CD4-positive, alpha-beta T cell treated with Interleukin-21 for 1 hour (primary cell): ENCODE measurements around the gene AIG1.
A peak's percentile ranks its signal among the peaks of the same experiment; 100 is the strongest.

Source experiments
- DNase-seq: peaks from one replicate; pipeline ENCODE4 v3.0.0-alpha.2; 2020

AIG1 gene

DNA sequence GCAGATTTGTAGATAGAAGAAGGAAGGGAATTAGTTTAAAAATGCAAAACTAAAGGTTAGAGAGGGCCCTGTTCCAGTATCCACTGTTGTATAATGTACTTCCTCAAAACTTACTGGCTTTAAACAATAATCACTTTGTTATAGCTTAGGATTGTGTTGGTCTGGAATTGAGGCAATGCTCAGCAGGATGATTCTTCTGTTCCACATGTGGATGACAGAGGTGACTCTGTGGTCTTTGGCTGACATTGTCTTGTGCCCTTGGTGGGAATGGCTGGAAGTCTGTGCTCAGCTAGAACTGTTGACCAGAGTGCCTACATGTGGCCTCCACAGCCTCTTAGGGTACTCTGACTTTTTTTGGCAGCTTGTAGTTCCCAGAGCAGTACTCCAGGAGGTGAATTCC, 143.4 kb downstream of the AIG1 start:
- DNase-seq = no peak

DNA sequence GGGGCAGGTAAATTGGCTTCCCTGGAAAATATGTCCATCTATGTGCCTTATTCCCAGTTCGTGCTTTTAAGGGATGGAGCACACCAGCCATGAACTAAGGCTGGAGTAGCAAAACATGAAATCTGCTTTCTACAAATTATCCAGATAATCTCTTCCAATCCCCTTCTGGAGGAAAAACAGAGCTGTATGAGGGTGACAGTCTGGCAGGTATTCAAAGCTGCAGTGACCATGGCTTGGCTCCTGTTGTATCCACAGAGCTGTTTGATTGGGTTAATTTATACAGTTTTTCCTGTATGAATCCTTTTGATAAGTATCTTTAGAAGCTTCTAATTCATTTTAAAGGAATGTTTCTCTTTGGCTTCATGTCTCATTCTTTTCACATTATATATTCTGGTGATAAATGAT, 144.4 kb downstream of the AIG1 start:
- DNase-seq = no peak

DNA sequence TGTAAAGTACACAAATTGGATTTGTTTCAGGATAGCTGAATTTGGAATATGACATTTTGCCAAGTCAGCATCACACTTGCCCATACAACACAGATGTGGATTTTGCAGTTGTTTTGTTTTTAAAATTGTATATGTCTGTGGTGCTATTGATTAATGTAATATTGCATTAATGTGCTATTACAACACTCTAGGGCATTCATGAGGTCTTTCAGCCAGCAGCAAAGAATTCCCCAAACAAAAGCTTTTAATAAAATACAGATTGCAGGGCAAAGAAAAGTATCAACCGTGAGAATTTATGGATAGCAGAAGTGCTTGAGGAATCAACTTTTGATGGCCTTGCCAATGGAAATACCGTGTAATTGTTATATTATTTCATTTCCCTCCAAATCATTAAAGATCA, 144.9 kb downstream of the AIG1 start:
- DNase-seq = no peak

DNA sequence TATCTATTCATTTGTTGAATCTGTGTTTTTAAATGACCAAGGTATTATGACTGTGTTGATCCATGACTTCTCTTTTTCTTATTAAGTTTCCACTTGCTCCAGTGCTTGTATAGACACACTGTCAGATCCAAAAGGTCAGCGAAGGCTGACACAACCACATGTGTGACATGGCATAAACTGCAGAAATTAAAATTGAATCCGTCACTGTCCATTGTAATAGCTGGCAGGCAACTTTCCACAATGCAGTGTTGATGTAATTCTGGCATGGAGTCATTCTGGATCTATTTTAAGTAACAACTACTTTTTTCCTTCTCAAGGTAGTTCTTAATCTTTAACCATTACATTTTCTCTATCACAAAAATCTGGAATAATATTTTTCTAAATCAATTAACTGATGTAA, 145.3 kb downstream of the AIG1 start:
- DNase-seq = no peak

GRCh38 chr6:143206550-143206949, 145.9 kb downstream of the AIG1 start:
- DNase-seq = no peak

DNA sequence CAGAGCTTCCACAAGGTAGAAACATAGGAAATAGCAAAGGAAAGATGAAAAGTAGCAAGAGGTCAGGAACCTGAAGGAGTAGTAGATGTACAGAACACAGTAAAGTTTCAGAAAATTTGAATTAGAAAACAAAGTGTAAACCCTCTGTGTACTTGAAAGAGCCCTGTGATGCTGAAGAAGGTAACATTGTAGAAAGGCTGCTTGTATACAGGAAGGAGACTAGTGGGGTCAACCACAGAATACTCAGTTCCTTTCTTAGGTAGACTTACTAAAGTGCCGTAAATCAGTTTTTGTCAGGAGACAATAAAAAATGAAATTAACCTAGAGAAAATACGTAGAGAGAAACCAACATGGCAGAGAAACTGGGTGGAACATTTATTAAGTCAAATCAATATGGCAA, 149.7 kb downstream of the AIG1 start:
- DNase-seq = no peak

GRCh38 chr6:143213859-143214376, 153.2 kb downstream of the AIG1 start:
- DNase-seq = no peak

DNA sequence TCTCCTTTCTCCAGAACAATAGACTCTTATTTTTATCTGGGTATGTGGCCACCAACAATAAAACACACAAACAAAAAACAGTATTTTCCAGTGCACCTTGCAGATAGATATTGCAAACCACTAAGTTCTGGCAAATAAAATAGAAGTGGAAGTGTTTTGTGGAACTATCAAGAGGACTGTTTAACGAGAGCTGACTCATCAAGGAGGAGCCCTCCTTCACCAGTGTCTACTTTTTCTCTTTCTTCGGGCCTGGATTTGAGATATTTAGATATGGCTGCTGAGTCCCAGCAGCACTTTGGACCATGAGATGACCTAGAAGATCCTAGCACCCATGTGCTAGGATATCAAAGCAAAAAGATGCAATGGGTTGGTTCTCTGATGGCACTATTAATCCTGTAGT, 154.7 kb downstream of the AIG1 start:
- no peak for DNase-seq

GRCh38 chr6:143215771-143216170, 155.1 kb downstream of the AIG1 start:
- DNase-seq = no peak

- DNase-seq = no peak
Observed at GRCh38 chr6:143218233-143218632, 157.5 kb downstream of the AIG1 start.

- DNase-seq = no peak
Observed at GRCh38 chr6:143221698-143222097, 161.0 kb downstream of the AIG1 start.

- no peak for DNase-seq
Observed at GRCh38 chr6:143222310-143222709, 161.6 kb downstream of the AIG1 start.

DNA sequence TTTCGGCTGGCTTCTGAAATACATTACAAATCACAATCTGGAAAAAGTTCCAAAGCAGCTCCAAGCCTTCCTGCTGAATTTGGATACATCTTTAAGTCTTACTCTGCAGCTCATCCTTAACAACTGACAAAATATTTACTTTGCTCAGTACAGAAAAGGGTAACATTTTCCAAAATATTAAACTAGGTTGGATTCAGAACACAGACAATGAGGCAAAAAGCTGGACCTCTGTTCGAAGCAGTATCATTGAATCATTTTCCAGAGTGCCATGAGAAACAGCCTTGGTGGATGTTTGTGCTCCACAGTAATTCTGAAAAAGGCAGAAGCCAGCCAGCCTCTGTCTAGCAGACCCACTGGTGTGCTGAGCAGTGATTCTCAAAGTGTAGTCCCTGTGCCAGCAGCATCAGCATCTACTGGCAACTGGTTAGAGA, 162.1 kb downstream of the AIG1 start:
- no peak for DNase-seq

GRCh38 chr6:143223895-143224294, 163.2 kb downstream of the AIG1 start:
- DNase-seq = no peak

- no peak for DNase-seq
Observed at GRCh38 chr6:143224516-143224915, 163.8 kb downstream of the AIG1 start.

GRCh38 chr6:143225929-143226328, 165.2 kb downstream of the AIG1 start:
- DNase-seq = no peak

DNA sequence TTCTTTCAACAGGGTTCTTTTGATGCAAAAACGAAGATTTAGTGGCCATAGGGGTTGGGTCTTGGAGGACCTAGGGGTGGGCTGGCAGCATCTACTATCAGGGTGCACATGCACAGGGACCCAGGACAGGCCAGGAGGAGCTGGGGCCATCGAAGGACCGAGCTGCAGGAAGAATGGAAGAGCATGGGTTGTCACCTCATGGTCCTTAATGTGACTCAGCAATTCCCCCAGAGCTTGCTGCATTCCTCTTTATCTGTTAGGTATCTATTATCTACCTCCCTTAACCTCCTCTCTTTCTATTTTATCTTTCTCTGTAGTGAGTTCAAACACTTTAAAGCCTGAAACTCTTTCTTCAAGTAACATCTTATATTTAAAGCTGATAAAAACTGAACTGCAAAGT, 167.0 kb downstream of the AIG1 start:
- DNase-seq = no peak

GRCh38 chr6:143229400-143229799, 168.7 kb downstream of the AIG1 start:
- DNase-seq = no peak

DNA sequence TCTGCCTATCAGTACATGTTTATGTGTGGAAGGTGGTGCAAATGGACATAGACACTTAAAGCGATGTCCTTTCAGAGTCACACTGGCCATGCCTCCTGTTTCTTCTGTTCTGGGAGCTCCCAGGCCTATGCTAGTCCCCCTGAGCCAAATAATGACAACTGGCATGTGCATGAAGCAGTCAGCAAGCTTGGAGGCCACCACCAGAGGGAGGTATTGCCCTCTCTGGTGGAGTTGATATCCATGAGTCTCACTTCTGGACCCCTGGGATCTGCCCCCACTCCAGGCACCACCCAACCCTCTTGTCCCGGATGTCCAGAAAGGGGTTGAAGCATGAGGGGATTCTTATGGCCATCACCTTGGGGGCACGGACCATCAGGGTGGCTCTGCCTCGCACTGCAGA, 172.2 kb downstream of the AIG1 start:
- peak; percentile 11 for DNase-seq

DNA sequence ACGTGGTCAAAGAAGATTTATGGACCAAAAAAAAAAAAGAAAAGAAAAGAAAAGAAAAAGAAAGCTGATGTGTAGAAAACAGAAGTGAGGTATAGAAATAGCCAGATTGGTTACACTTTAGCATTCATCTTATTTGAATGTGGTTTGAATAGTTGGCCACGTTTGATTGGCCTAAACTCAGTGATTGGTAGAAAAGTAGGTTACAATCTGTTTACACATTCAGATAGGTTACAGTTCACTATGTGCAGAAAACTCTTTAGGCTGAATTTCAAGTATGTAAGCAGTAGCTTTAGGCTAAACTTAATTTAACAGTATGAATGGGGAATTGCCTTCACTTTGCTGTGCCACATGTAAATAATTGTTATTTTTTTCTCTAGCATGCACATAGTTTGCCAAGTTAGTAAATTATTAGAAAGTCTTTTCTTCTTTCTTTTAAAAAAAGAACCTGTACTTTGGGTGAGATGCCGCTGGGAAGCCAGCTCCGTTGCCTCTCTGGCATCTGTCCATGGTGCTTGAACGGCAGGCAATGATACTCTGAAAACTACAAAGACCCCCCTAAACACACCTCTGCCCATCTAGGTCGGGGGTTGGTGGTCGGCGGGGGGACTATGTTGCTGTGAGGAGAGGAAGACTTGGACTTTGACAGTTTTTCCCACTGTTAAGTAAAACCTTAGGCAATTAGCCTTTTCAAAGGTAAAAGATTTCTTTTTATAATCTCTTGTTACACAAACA, 173.0 kb downstream of the AIG1 start:
- no peak for DNase-seq

- no peak for DNase-seq
Observed at GRCh38 chr6:143234734-143235133, 174.0 kb downstream of the AIG1 start.

DNA sequence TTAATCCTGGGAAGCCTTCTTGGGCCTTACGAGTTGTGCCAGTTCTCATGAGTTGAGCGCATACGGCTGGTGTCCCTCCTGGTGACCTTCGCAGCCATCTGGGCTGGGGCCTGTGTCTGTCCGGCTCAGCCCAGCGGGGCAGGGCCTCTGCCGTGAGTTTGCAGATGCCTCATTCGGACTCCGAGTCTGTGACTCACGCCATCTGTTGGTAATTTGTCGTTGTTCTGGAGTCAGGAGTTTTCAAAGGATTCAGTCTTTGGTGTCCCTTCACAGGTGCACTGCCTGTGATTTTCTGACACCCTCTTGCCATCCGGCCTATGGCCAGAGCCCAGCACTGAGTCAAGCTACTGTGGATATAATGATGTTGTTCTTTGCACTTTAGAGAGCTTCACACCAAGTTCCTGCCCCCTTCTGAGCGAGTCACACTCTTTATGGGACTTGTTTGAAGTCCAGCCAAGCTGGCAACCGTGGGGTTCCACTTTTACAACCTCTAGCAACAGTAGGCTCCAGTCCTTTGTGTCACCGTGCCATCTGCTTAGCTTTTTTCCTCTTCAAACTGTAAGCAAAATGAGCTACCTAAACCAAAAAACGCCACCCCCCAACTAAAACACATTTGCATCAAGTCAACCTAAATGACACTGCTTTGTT, 175.6 kb downstream of the AIG1 start:
- no peak for DNase-seq

DNA sequence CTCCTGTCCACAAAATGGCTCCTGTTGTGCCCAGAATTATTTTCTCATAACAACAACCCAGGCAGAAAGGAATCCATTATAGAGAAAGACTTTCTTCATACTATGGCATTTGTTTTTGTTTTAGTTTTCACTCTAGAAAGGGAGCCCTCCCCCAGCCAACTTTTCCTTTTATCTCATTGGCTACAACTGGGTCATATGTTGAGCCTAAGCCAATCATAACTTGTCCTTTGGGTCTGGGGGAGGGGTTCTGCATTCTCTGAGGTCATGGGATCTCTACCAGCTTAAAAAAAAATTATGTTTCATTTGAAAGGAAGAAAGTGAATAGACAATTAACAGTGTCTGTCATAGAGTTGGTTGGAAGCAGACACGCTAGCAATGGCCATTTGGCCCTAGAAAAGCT, 177.6 kb downstream of the AIG1 start:
- no peak for DNase-seq

GRCh38 chr6:143241111-143241510, 180.4 kb downstream of the AIG1 start:
- no peak for DNase-seq

DNA sequence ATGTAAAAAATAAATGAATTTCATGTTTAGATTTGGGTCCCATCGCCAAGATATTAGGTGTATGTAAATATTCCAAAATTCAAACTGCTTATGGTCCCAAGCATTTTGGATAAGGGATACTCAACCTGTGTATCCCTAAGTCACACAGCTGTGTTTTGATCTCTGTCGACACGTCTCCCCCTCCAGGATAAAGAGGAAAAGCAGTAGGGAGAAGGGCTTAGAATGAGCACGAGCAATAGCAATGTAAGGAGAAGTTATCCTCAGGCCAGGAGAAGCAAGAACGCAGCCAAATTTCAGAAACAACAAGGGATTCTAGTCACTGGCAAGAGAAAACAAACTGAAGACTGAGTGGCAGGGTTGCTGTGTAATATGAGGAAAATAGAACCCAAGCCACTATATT, 181.2 kb downstream of the AIG1 start:
- no peak for DNase-seq
